HEK293 (cell line): ENCODE results near the gene LOXL4.

Experiments
- ATF2 ChIP-seq: fragments of 450-650 bp; formaldehyde crosslinking; IDR thresholded peaks from 2 replicates; pipeline ENCODE4 v1.5.1; 2016; ENCODE audit warnings: missing biosample characterization, missing genetic modification characterization, low read depth
- EGR2 ChIP-seq: fragments of 450-650 bp; formaldehyde crosslinking; IDR thresholded peaks from 2 replicates; pipeline ENCODE4 v1.5.1; 2016; ENCODE audit warnings: low read depth, missing biosample characterization, missing genetic modification characterization
- GFI1B ChIP-seq: fragments of 450-650 bp; formaldehyde crosslinking; IDR thresholded peaks from 2 replicates; pipeline ENCODE4 v1.5.1; 2016; ENCODE audit warnings: missing biosample characterization, missing genetic modification characterization
- KLF1 ChIP-seq: fragments of 450-650 bp; formaldehyde crosslinking; IDR thresholded peaks from 2 replicates; pipeline ENCODE4 v1.5.1; 2016; ENCODE audit warnings: missing biosample characterization, missing genetic modification characterization
- KLF16 ChIP-seq: fragments of 450-650 bp; formaldehyde crosslinking; IDR thresholded peaks from 2 replicates; pipeline ENCODE4 v1.5.1; 2017; ENCODE audit warnings: missing biosample characterization, missing genetic modification characterization
- KLF8 ChIP-seq: fragments of 450-650 bp; formaldehyde crosslinking; IDR thresholded peaks from 2 replicates; pipeline ENCODE4 v1.5.1; 2016; ENCODE audit warnings: missing biosample characterization, missing genetic modification characterization
- MZF1 ChIP-seq: fragments of 450-650 bp; formaldehyde crosslinking; IDR thresholded peaks from 2 replicates; pipeline ENCODE4 v1.5.1; 2017; ENCODE audit warnings: missing biosample characterization, missing genetic modification characterization, borderline replicate concordance
- PRDM1 ChIP-seq: fragments of 450-650 bp; formaldehyde crosslinking; IDR thresholded peaks from 2 replicates; pipeline ENCODE4; 2016; ENCODE audit warnings: missing biosample characterization, missing genetic modification characterization
- REST ChIP-seq: fragments of 450-650 bp; formaldehyde crosslinking; IDR thresholded peaks from 2 replicates; pipeline ENCODE4 v1.5.1; 2016; ENCODE audit warnings: missing biosample characterization, missing genetic modification characterization
- SP2 ChIP-seq: fragments of 450-650 bp; formaldehyde crosslinking; IDR thresholded peaks from 2 replicates; pipeline ENCODE4 v1.5.1; 2016; ENCODE audit warnings: missing biosample characterization, missing genetic modification characterization
- WT1 ChIP-seq: fragments of 450-650 bp; formaldehyde crosslinking; IDR thresholded peaks from 2 replicates; pipeline ENCODE4 v1.5.1; 2016; ENCODE audit warnings: missing biosample characterization, missing genetic modification characterization
- YY1 ChIP-seq: fragments of 450-650 bp; formaldehyde crosslinking; IDR thresholded peaks from 2 replicates; pipeline ENCODE4 v1.5.1; 2018; ENCODE audit warnings: missing biosample characterization, missing genetic modification characterization
- ZBTB49 ChIP-seq: fragments of 450-650 bp; formaldehyde crosslinking; IDR thresholded peaks from 2 replicates; pipeline ENCODE4 v1.5.1; 2016; ENCODE audit warnings: missing biosample characterization, missing genetic modification characterization, low read depth
- ZBTB7A ChIP-seq: fragments of 450-650 bp; formaldehyde crosslinking; IDR thresholded peaks from 2 replicates; pipeline ENCODE4 v1.5.1; 2016; ENCODE audit warnings: low read depth, missing biosample characterization, missing genetic modification characterization
- ZFP3 ChIP-seq: fragments of 450-650 bp; formaldehyde crosslinking; IDR thresholded peaks from 2 replicates; pipeline ENCODE4 v1.5.1; 2016; ENCODE audit warnings: low read depth, missing biosample characterization, missing genetic modification characterization
- ZNF112 ChIP-seq: fragments of 450-650 bp; formaldehyde crosslinking; IDR thresholded peaks from 2 replicates; pipeline ENCODE4 v1.5.0; 2017; ENCODE audit warnings: missing biosample characterization, missing genetic modification characterization
- ZNF133 ChIP-seq: fragments of 450-650 bp; formaldehyde crosslinking; IDR thresholded peaks from 2 replicates; pipeline ENCODE4 v1.5.1; 2016; ENCODE audit warnings: missing biosample characterization, missing genetic modification characterization
- ZNF140 ChIP-seq: fragments of 450-650 bp; formaldehyde crosslinking; IDR thresholded peaks from 2 replicates; pipeline ENCODE4 v1.5.1; 2016; ENCODE audit warnings: missing biosample characterization, missing genetic modification characterization
- ZNF248 ChIP-seq: fragments of 450-650 bp; formaldehyde crosslinking; IDR thresholded peaks from 2 replicates; pipeline ENCODE4 v1.5.1; 2017; ENCODE audit warnings: missing biosample characterization, missing genetic modification characterization
- ZNF266 ChIP-seq: fragments of 450-650 bp; formaldehyde crosslinking; IDR thresholded peaks from 2 replicates; pipeline ENCODE4 v1.5.1; 2016; ENCODE audit warnings: missing biosample characterization, missing genetic modification characterization, low read depth
- ZNF350 ChIP-seq: fragments of 450-650 bp; formaldehyde crosslinking; IDR thresholded peaks from 2 replicates; pipeline ENCODE4 v1.5.0; 2017; ENCODE audit warnings: missing biosample characterization, mild to moderate bottlenecking, missing genetic modification characterization
- ZNF426 ChIP-seq: fragments of 450-650 bp; formaldehyde crosslinking; IDR thresholded peaks from 2 replicates; pipeline ENCODE4 v1.5.1; 2017; ENCODE audit warnings: missing biosample characterization, missing genetic modification characterization, mild to moderate bottlenecking, inconsistent platforms, moderate library complexity
- ZNF521 ChIP-seq: fragments of 450-650 bp; formaldehyde crosslinking; IDR thresholded peaks from 2 replicates; pipeline ENCODE4 v1.5.1; 2017; ENCODE audit warnings: missing biosample characterization, mild to moderate bottlenecking, missing genetic modification characterization
- ZNF529 ChIP-seq: fragments of 450-650 bp; formaldehyde crosslinking; IDR thresholded peaks from 2 replicates; pipeline ENCODE4 v1.5.1; 2017; ENCODE audit warnings: missing genetic modification characterization, missing biosample characterization; ENCODE audit not compliant: insufficient replicate concordance
- ZNF555 ChIP-seq: fragments of 450-650 bp; formaldehyde crosslinking; conservative IDR thresholded peaks from 2 replicates; pipeline ENCODE4 v1.5.1; 2017; ENCODE audit warnings: missing biosample characterization, mild to moderate bottlenecking, missing genetic modification characterization, inconsistent platforms
- ZNF580 ChIP-seq: fragments of 450-650 bp; formaldehyde crosslinking; IDR thresholded peaks from 2 replicates; pipeline ENCODE4 v1.5.1; 2016; ENCODE audit warnings: missing biosample characterization, missing genetic modification characterization
- ZNF585B ChIP-seq: fragments of 450-650 bp; formaldehyde crosslinking; IDR thresholded peaks from 2 replicates; pipeline ENCODE4 v1.5.1; 2016; ENCODE audit warnings: missing biosample characterization, missing genetic modification characterization
- ZNF623 ChIP-seq: fragments of 450-650 bp; formaldehyde crosslinking; IDR thresholded peaks from 2 replicates; pipeline ENCODE4 v1.5.1; 2016; ENCODE audit warnings: missing biosample characterization, missing genetic modification characterization
- ZNF701 ChIP-seq: fragments of 450-650 bp; formaldehyde crosslinking; IDR thresholded peaks from 2 replicates; pipeline ENCODE4 v1.5.1; 2016; ENCODE audit warnings: missing biosample characterization, missing genetic modification characterization
- ZNF747 ChIP-seq: fragments of 450-650 bp; formaldehyde crosslinking; IDR thresholded peaks from 2 replicates; pipeline ENCODE4 v1.5.1; 2016; ENCODE audit warnings: missing biosample characterization, missing genetic modification characterization
- TF ChIP-seq, protein P1 (sequence below): fragments of 450-650 bp; formaldehyde crosslinking; IDR thresholded peaks from 2 replicates; pipeline ENCODE4; 2016; ENCODE audit warnings: missing biosample characterization, missing genetic modification characterization
- TF ChIP-seq, protein P2 (sequence below): fragments of 450-650 bp; formaldehyde crosslinking; IDR thresholded peaks from 2 replicates; pipeline ENCODE4 v1.5.1; 2016; ENCODE audit warnings: missing biosample characterization, missing genetic modification characterization

LOXL4 gene

DNA sequence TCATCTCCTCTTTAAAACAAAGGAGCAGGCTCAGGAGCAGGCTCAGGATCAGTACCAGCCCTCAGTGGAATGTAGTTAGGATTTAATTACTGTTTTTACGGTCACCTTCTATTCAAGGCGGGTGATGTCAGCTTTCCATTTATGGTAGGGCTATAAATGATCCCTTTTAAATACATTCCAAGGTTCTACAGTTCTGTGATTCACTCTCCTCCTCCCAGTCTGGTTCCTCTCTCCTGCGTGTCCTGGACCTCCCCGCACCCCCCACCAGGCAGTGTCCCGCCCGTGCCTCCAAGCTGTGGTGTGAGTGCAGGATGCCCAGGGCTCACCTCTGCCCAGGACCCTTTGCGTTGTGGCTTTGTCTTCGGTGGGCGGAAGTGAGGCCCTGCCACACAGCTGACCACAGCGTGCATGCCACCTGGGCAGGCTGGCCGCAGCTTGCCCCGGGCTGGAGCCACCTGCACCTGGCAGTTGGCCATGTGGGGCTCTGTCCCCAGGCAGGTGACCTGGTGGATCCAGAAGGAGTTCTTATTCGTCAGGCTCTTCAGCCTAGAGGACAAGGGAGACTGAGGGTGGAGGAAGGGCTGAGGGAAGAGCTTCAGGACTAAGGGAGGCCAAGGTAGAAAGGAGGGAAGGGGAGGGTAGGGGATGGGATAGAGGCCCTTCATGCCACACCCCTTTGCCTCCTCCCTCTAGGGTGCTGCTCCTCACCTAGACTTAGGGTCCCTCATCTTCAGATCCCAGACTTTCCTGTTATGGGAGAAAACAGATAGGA is 9.1 kb downstream of the LOXL4 start (continued):
- TF ChIP-seq ZNF580 (tag by site-specific recombination) (no peak), ZBTB7A (no peak), ZNF350 (tag by site-specific recombination) (no peak), GFI1B (tag by site-specific recombination) (no peak), ZNF112 (tag by site-specific recombination) (no peak), SP2 (tag by site-specific recombination) (peak; percentile 8; the same call in 1 of the 2 replicates), ZNF266 (tag by site-specific recombination) (no peak), KLF16 (tag by site-specific recombination) (no peak), ZFP3 (tag by site-specific recombination) (no peak), ZNF529 (no peak), ZNF701 (tag by site-specific recombination) (no peak), WT1 (tag by site-specific recombination) (peak; percentile 50), KLF1 (tag by site-specific recombination) (no peak; the same call in 1 of the 2 replicates), ZNF248 (tag by site-specific recombination) (no peak), ZNF521 (tag by site-specific recombination) (no peak), ZNF747 (tag by site-specific recombination) (no peak), REST (tag by site-specific recombination) (no peak), EGR2 (tag by site-specific recombination) (no peak), ZNF555 (tag by site-specific recombination) (no peak), KLF8 (peak; percentile 62), ATF2 (tag by site-specific recombination) (no peak), YY1 (tag by site-specific recombination) (no peak), ZNF623 (tag by site-specific recombination) (no peak), MZF1 (tag by site-specific recombination) (no peak), ZNF426 (tag by site-specific recombination) (no peak), ZNF585B (tag by site-specific recombination) (no peak), ZNF140 (no peak), ZBTB49 (no peak), PRDM1 (tag by site-specific recombination) (no peak), ZNF133 (tag by site-specific recombination) (no peak)
- TF ChIP-seq, protein P1, sequence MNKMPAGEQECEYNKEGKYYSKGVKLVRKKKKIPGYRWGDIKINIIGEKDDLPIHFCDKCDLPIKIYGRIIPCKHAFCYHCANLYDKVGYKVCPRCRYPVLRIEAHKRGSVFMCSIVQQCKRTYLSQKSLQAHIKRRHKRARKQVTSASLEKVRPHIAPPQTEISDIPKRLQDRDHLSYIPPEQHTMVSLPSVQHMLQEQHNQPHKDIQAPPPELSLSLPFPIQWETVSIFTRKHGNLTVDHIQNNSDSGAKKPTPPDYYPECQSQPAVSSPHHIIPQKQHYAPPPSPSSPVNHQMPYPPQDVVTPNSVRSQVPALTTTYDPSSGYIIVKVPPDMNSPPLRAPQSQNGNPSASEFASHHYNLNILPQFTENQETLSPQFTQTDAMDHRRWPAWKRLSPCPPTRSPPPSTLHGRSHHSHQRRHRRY (tag by site-specific recombination) = no peak
- TF ChIP-seq, protein P2, sequence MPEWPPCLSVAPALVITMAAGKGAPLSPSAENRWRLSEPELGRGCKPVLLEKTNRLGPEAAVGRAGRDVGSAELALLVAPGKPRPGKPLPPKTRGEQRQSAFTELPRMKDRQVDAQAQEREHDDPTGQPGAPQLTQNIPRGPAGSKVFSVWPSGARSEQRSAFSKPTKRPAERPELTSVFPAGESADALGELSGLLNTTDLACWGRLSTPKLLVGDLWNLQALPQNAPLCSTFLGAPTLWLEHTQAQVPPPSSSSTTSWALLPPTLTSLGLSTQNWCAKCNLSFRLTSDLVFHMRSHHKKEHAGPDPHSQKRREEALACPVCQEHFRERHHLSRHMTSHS = no peak
